Measurements from ENCODE around the gene NLRP9.

- TF ChIP-seq POLR2AphosphoS5 (IDR thresholded peaks at IDR 0.05; ENCODE audit: low read depth) (no peak), CTCF (IDR thresholded peaks at IDR 0.05; ENCODE audit: insufficient read depth, low read length) (no peak), REST (IDR thresholded peaks at IDR 0.05; ENCODE audit: insufficient replicate concordance, low read depth) (no peak)
Observed at GRCh38 chr19:55670280-55671053, 67.7 kb downstream of the NLRP9 start.

All from HL-60 (cell line).